Vagina (tissue), 2 donors: ENCODE data around the gene CAPN9. TPM values are rescaled to one million over a fixed set of nuclear protein-coding genes. Genes with fewer than 3 reads are reported as not detected.

Source experiments
- DNase-seq, 2 donors: peaks; one replicate each; pipeline ENCODE4 v3.0.0-alpha.2; 2017; ENCODE audit errors: extremely low spot score in 2 of 2
- H3K27ac ChIP-seq: fragments of 200-600 bp; sonication (generic); one replicate; pipeline ENCODE4 v1.5.1; 2019
- H3K27me3 ChIP-seq: fragments of 200-600 bp; sonication (generic); one replicate; pipeline ENCODE4 v1.5.1; 2019
- H3K36me3 ChIP-seq, 2 donors: fragments of 200-600 bp; sonication (generic); one replicate each; pipeline ENCODE4 v1.5.1; 2017 to 2019
- H3K4me1 ChIP-seq: fragments of 200-600 bp; sonication (generic); one replicate; pipeline ENCODE4 v1.5.1; 2019
- H3K4me3 ChIP-seq, 2 donors: fragments of 200-600 bp; sonication (generic); 1 replicate in 1 of 2; 2 replicates in 1 of 2; pipeline ENCODE4 v1.5.1; 2016 to 2019
- H3K9me3 ChIP-seq: fragments of 200-600 bp; sonication (generic); one replicate; pipeline ENCODE4 v1.5.1; 2019
- POLR2A ChIP-seq, 2 donors: fragments of 450-650 bp; IDR thresholded peaks; one replicate each; pipeline ENCODE4 v1.6.1; 2017; ENCODE audit warnings: antibody characterized with exemption in 2 of 2, mild to moderate bottlenecking in 2 of 2, moderate library complexity in 2 of 2
- POLR2AphosphoS5 ChIP-seq, 2 donors: sonication (generic); formaldehyde crosslinking; IDR thresholded peaks; one replicate each; pipeline ENCODE4 v1.9.0; 2017; ENCODE audit warnings: antibody characterized with exemption in 2 of 2, mild to moderate bottlenecking in 2 of 2, low read depth in 1 of 2; ENCODE audit not compliant: insufficient read depth in 1 of 2
- intact Hi-C: fragments of 100-400 bp; cut with DNase I; formaldehyde crosslinking; loops from one replicate; pipeline ENCODE4 v1.15.1; 2023
- total RNA-seq: library from RNA; depleted of rRNA; stranded (reverse); fragments of >200 nt; gene quantifications from one replicate; pipeline ENCODE4 v1.2.3, GENCODE V29; 2016
- TF ChIP-seq, protein P1 (sequence below), 3 experiments: fragments of 450-650 bp in 2 of 3; fragments of 200-600 bp in 1 of 3; sonication (generic) in 1 of 3; IDR thresholded peaks; one replicate each; pipeline ENCODE4 v1.5.1; 2017 to 2019; ENCODE audit warnings: antibody characterized with exemption in 3 of 3, mild to moderate bottlenecking in 2 of 3, moderate library complexity in 2 of 3

CAPN9 gene
- total RNA-seq, 1 donor from 2014 or later: not detected

DNA sequence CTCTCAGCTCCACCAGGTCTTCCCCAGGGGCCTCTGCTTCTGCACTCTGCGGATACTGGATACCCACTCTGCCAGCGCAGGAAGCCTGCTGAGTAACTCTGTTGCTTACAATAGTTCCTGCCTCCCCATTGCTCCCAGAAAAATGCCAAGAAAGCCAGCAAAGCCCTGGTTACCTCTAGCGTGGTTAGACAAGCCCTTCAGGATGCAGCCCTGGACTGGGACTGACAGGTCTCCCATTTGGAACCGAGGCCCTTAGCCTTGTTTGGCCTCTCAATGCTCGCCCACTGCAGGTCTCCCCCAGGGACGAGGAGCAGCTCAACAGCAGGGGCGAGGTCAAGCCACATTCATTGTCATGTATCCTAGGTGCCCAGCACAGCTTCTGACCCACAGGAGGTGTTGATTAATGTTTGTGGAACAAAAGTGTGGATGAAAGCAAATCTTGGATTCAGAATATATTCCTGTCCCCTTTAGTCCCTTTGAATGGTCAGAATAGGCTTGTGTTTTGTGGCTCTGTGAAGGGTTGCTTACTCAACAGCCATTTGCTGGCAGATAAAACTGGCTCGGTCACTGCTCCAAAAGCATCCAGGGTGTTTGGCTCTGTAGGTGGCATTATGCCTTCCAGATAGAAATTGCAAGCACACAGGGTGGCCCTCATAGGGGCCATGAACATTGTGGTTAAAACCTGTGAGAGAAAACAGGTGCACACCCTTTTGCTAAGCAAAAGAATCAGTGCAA, 62.2 kb downstream of the CAPN9 start:
- no peaks in the 10 kb centered on the region for H3K4me1 ChIP-seq
- peaks cover 8% of the 10 kb centered on the region for H3K9me3 ChIP-seq
- no peaks in the 10 kb centered on the region for H3K27me3 ChIP-seq
- no peak overlapping the region for H3K4me3 ChIP-seq
- DNase-seq: peak; percentile 78 to 81
- TF ChIP-seq POLR2A (IDR thresholded peaks at IDR 0.05) (no peak), POLR2AphosphoS5 (IDR thresholded peaks at IDR 0.05; ENCODE audit: insufficient read depth in 1 of 2, low read depth in 1 of 2) (no peak)
- TF ChIP-seq, protein P1, sequence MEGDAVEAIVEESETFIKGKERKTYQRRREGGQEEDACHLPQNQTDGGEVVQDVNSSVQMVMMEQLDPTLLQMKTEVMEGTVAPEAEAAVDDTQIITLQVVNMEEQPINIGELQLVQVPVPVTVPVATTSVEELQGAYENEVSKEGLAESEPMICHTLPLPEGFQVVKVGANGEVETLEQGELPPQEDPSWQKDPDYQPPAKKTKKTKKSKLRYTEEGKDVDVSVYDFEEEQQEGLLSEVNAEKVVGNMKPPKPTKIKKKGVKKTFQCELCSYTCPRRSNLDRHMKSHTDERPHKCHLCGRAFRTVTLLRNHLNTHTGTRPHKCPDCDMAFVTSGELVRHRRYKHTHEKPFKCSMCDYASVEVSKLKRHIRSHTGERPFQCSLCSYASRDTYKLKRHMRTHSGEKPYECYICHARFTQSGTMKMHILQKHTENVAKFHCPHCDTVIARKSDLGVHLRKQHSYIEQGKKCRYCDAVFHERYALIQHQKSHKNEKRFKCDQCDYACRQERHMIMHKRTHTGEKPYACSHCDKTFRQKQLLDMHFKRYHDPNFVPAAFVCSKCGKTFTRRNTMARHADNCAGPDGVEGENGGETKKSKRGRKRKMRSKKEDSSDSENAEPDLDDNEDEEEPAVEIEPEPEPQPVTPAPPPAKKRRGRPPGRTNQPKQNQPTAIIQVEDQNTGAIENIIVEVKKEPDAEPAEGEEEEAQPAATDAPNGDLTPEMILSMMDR (IDR thresholded peaks at IDR 0.05): no peak
- no peak overlapping the region for H3K27ac ChIP-seq
- intact Hi-C loops: no loop called here
- no peaks in the 10 kb centered on the region for H3K36me3 ChIP-seq

DNA sequence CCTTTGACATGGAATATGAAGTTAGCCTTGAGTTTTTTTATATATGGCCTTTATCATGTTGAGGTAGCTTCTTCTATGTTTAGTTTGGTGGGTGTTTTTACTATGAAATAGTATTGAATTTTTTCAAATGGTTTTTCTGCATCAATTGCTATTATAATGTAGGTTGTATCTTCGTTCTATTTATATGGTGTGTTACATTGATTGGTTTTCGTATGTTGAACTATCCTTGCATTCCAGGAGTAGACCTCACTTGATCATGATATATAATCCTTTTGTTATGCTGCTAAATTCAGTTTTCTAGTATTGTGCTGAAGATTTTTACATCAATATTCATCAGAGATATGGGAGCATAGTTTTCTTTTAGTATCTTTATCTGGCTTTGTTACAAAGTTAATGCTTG, 65.4 kb downstream of the CAPN9 start:
- Histone ChIP-seq H3K27ac (no peak overlapping the region), H3K4me3 (no peak overlapping the region), H3K9me3 (peaks cover 8% of the 10 kb centered on the region), H3K36me3 (no peaks in the 10 kb centered on the region), H3K27me3 (no peaks in the 10 kb centered on the region), H3K4me1 (no peaks in the 10 kb centered on the region)
- no peak for DNase-seq
- TF ChIP-seq POLR2AphosphoS5 (IDR thresholded peaks at IDR 0.05; ENCODE audit: insufficient read depth in 1 of 2, low read depth in 1 of 2): no peak
- no peak for TF ChIP-seq POLR2A (IDR thresholded peaks at IDR 0.05)
- TF ChIP-seq, protein P1 (IDR thresholded peaks at IDR 0.05): no peak
- intact Hi-C loops: no loop called here

DNA sequence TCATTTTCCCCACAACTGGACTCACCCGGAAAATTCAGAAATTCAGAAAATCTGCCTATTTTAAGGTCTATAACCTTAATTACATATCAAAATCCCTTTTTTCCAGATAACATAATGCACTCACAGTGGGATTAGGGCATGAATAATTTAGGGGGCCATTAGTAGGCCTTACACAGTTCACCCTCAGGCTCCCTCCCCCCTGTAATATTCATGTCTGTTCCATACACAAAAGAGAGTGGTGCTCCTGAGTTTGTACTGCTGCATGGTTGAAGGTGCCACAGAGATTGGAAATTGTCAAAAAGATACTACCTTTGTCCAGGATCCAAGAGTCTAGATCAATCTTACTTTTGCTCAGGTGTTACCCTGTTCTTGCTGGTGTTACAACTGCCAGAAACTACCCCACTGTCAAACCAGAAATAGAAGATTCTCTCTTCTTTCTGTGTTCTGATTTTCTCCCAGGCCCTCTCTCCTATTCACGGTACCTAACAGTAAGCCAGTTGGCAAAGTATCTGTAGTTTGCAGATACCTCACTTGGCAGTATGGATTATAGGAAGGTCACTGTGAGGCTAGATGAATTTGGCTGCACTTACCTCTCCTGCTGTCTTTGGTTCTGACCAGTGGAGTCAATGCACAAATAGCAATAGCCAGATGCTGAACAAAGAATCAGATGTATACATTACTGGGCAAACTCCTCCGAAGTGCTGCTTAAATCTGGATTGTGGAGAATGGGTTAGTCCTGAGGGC, 67.9 kb downstream of the CAPN9 start:
- H3K9me3 ChIP-seq: peaks cover 8% of the 10 kb centered on the region
- H3K27ac ChIP-seq: no peak overlapping the region
- intact Hi-C loops: no loop called here
- H3K36me3 ChIP-seq: no peaks in the 10 kb centered on the region
- H3K4me3 ChIP-seq: no peak overlapping the region
- no peaks in the 10 kb centered on the region for H3K27me3 ChIP-seq
- no peaks in the 10 kb centered on the region for H3K4me1 ChIP-seq
- peak; percentile 34 to 43 for DNase-seq
- TF ChIP-seq, protein P1 (IDR thresholded peaks at IDR 0.05): no peak
- no peak for TF ChIP-seq POLR2AphosphoS5 (IDR thresholded peaks at IDR 0.05; ENCODE audit: insufficient read depth in 1 of 2, low read depth in 1 of 2)
- TF ChIP-seq POLR2A (IDR thresholded peaks at IDR 0.05): no peak

DNA sequence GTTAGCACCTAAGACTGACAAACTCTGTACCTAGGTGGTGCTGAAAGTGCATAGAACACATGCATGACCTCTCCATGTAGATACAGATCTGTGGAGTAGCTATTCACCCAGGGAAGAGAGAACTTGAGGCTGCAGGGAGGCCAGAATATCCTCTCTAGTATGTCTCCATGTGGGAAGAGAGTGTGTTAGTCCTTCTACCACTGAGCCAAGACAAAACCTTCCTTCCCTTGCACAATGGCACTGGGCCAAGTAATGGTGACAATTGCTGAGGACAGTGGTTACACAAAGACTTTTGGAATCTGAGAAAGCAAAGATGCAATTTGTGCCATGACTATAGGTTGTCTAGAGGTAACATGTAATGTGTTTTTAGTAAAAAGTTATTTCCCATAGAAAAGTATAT, 68.8 kb downstream of the CAPN9 start:
- no peak overlapping the region for H3K27ac ChIP-seq
- intact Hi-C loops: no loop called here
- H3K4me3 ChIP-seq: no peak overlapping the region
- peak; percentile 22 to 54 for DNase-seq
- H3K36me3 ChIP-seq: no peaks in the 10 kb centered on the region
- peaks cover 8% of the 10 kb centered on the region for H3K9me3 ChIP-seq
- no peaks in the 10 kb centered on the region for H3K27me3 ChIP-seq
- TF ChIP-seq POLR2AphosphoS5 (IDR thresholded peaks at IDR 0.05; ENCODE audit: insufficient read depth in 1 of 2, low read depth in 1 of 2) (no peak), POLR2A (IDR thresholded peaks at IDR 0.05) (no peak)
- TF ChIP-seq, protein P1 (IDR thresholded peaks at IDR 0.05): no peak
- H3K4me1 ChIP-seq: no peaks in the 10 kb centered on the region

DNA sequence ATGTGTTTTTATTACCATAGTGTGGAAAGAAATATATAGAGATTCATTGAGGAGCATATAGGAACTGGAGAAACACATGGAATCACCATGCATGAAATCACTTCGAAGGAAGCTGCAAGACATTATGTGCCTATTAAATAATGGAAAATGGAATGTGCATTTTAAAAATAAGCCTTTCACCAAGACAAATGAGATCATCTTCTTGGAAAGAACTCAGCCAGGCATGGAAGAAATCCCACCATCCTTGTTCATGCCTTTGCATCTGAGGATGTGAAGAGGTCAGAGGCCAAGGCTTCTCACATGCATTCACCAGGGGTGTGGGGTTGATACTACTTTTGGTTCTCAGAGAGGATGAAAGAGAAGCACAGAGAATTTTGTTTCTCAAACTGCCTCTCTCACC, 71.2 kb downstream of the CAPN9 start:
- Histone ChIP-seq H3K27me3 (no peaks in the 10 kb centered on the region), H3K27ac (no peak overlapping the region), H3K36me3 (no peaks in the 10 kb centered on the region), H3K4me1 (peaks cover 19% of the 10 kb centered on the region), H3K4me3 (no peak overlapping the region), H3K9me3 (no peaks in the 10 kb centered on the region)
- no peak for TF ChIP-seq POLR2AphosphoS5 (IDR thresholded peaks at IDR 0.05; ENCODE audit: insufficient read depth in 1 of 2, low read depth in 1 of 2)
- TF ChIP-seq, protein P1 (IDR thresholded peaks at IDR 0.05): no peak
- intact Hi-C loops: no loop called here
- peak in 1 of 2 donors; percentile 31 for DNase-seq
